A549 treated with GW870086 at 1 μM for 4 hours (cell line): ENCODE data around the gene LYPD1. TPM values are rescaled to one million over a fixed set of nuclear protein-coding genes. Genes with fewer than 3 reads are reported as not detected.

ENCODE experiments used
- total RNA-seq: library from RNA; stranded (reverse); fragments of 200-300 nt; extraction: Qiagen RNA extraction; gene quantifications from 5 replicates; pipeline ENCODE4 v1.2.3, GENCODE V29; 2022; ENCODE audit warnings: low read depth

The LYPD1 gene, protein sequence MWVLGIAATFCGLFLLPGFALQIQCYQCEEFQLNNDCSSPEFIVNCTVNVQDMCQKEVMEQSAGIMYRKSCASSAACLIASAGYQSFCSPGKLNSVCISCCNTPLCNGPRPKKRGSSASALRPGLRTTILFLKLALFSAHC
- total RNA-seq: 14.4 to 20.2 TPM (median 14.6 TPM) in 5 replicates

DNA sequence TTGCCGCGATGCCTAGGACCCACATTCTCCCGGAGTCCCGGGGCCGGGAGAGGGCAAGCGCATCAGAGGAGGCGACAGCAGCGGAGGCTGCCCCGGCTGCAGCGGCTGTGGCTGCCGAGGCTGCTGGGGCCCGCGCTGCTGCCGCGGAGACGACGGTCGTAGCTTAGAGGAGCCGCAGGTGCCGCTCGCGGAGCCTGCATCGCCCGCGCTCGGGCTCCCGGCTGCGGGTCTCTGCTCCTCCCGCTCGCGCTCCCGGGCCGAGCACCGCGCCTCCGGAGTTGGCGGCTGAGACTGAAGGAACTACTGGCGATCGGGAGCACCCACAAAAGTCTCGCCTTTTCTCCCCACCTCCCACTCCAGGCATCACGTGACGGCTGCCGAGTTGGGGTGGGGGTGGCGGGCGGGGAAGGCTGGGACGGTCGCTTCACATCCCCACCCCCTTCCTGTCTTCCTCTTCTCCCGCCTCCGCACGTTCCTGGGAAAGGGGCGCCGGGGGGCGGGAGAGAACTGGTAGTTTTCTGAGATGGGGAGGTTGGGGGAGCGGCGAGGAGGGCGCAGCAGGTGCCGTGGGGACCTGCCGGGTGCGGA, at the start of gene LYPD1:
Gene LYPD1 (minus strand): TSS at position 298 of the 588 bp plus-strand sequence. CDS start 273 bp downstream, at position 25.

